Measurements from ENCODE around the gene RAB6B. TPM values are rescaled to one million over a fixed set of nuclear protein-coding genes. Genes with fewer than 3 reads are reported as not detected.
A peak's percentile ranks its signal among the peaks of the same experiment; 100 is the strongest.

Gene RAB6B
- total RNA-seq, 1 experiment from 2014 or later = 14.1 TPM

DNA sequence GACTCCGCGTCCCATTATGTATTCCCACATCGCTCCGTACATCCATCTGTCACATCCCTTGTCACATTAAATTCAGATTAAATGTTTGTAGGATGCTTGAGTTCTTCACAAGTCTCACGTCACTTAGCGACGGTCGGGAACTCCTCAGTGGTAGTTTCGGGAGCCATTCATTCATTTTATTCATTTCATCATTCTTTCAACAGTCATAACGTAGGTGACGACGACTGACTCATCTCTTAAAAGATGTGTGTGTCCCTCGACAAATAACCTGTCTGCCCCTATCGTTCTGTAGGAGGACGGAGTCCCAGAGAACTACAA is 90.3 kb downstream of the RAB6B start:
- Histone ChIP-seq H3K9me2 (ENCODE audit: insufficient read depth) (no peaks in the 10 kb centered on the region), H3K27me3 (ENCODE audit: insufficient read depth, low read length) (no peaks in the 10 kb centered on the region), H3K27ac (ENCODE audit: low read depth, low read length) (no peak overlapping the region), H3K4me3 (replicated peaks in 1 of 2; ENCODE audit: low read depth in 1 of 2, low read length in 2 of 2) (peak overlapping the region; percentile 87 to 89), H4K20me1 (ENCODE audit: insufficient read depth) (no peaks in the 10 kb centered on the region), H3K9me3 (ENCODE audit: control insufficient read depth in 1 of 2, insufficient read depth in 1 of 2, low read depth in 1 of 2, low read length in 2 of 2) (no peaks in the 10 kb centered on the region), H3K79me2 (ENCODE audit: insufficient read depth, low read length) (peaks cover 31% of the 10 kb centered on the region), H3K4me1 (ENCODE audit: control insufficient read depth in 1 of 2, insufficient read depth in 2 of 2, low read length in 2 of 2) (peaks cover 3 to 11% of the 10 kb centered on the region in 2 experiments), H3K9ac (ENCODE audit: low read length) (no peak overlapping the region), H3K36me3 (ENCODE audit: control insufficient read depth in 1 of 2, insufficient read depth in 2 of 2, low read length in 2 of 2) (peaks cover 8 to 12% of the 10 kb centered on the region in 2 experiments; a peak in 3 of 4 replicates), H3K4me2 (ENCODE audit: low read length) (peak overlapping the region; percentile 77), H2AFZ (ENCODE audit: low read depth, low read length, poor library complexity, severe bottlenecking) (peak overlapping the region; percentile 99)
- TF ChIP-seq, protein P1, sequence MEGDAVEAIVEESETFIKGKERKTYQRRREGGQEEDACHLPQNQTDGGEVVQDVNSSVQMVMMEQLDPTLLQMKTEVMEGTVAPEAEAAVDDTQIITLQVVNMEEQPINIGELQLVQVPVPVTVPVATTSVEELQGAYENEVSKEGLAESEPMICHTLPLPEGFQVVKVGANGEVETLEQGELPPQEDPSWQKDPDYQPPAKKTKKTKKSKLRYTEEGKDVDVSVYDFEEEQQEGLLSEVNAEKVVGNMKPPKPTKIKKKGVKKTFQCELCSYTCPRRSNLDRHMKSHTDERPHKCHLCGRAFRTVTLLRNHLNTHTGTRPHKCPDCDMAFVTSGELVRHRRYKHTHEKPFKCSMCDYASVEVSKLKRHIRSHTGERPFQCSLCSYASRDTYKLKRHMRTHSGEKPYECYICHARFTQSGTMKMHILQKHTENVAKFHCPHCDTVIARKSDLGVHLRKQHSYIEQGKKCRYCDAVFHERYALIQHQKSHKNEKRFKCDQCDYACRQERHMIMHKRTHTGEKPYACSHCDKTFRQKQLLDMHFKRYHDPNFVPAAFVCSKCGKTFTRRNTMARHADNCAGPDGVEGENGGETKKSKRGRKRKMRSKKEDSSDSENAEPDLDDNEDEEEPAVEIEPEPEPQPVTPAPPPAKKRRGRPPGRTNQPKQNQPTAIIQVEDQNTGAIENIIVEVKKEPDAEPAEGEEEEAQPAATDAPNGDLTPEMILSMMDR (IDR thresholded peaks at IDR 0.05 in 2 of 3, conservative IDR thresholded peaks at IDR 0.05 in 1 of 3; ENCODE audit: borderline replicate concordance in 1 of 3, insufficient read depth in 1 of 3, low read depth in 2 of 3, low read length in 2 of 3) = no peak
- TF ChIP-seq SIN3A (IDR thresholded peaks at IDR 0.05; ENCODE audit: low read depth) = no peak
- 0 out of 2 replicates have a peak, but pooled peaks have one; percentile 8 for TF ChIP-seq JUND (IDR thresholded peaks at IDR 0.05)
- TF ChIP-seq TCF7L2 (IDR thresholded peaks at IDR 0.05; ENCODE audit: borderline replicate concordance, extremely low read depth, insufficient read depth, insufficient read length) = no peak
- TF ChIP-seq CBX3 (IDR thresholded peaks at IDR 0.05; ENCODE audit: low read depth) = 0 out of 2 replicates have a peak, but pooled peaks have one; percentile 36
- TF ChIP-seq ZFX (IDR thresholded peaks at IDR 0.05) = no peak
- no peak for TF ChIP-seq EZH2phosphoT487 (IDR thresholded peaks at IDR 0.05; ENCODE audit: borderline replicate concordance)
- no peak for TF ChIP-seq FOSL1 (IDR thresholded peaks at IDR 0.05; ENCODE audit: low read depth)
- no peak for TF ChIP-seq RAD21 (IDR thresholded peaks at IDR 0.05; ENCODE audit: low read depth)
- no peak for TF ChIP-seq ZNF274 (IDR thresholded peaks at IDR 0.05; ENCODE audit: low read depth, low read length)
- RAD21 ChIA-PET (ENCODE audit: low non-redundant PET in 1 of 2, low total read pairs in 2 of 2, uncharacterized antibody in 2 of 2, unreplicated experiment in 2 of 2) = no interaction called here
- CTCF ChIA-PET = no interaction called here
- intact Hi-C loops (cut with micrococcal nuclease) = loop anchor here (5.0 to 10.0 kb wide), 3 partner anchors 143 to 417 kb away; partner anchors contain the start of gene TOPBP1
- no TSS peak for BruUV-seq (replicated peaks)
- POLR2A ChIA-PET = no interaction called here
- ATAC-seq (no peak; the same call in 1 of the 2 replicates), DNase-seq (ENCODE audit: low read depth, low spot score) (no peak)

Measured in HCT116 (cell line).